ENCODE data around the gene DDX41. TPM values are rescaled to one million over a fixed set of nuclear protein-coding genes. Genes with fewer than 3 reads are reported as not detected.

Gene DDX41
- total and polyA plus RNA-seq, 8 donors: 24.3 to 88.1 (median 42.7) TPM

GRCh38 chr5:177552839-177553455 lies 36.2 kb upstream of the DDX41 start:
- peaks cover 0 to 13% (median 0%) of the 10 kb centered on the region in 3 donors for H3K4me1 ChIP-seq
- H3K36me3 ChIP-seq: no peaks in the 10 kb centered on the region
- peak in 2 of 6 donors; percentile 22 to 65 for DNase-seq
- no peak overlapping the region for H3K27ac ChIP-seq
- H3K9me3 ChIP-seq: no peaks in the 10 kb centered on the region
- H3K4me3 ChIP-seq: peak overlapping the region; percentile 68 to 93 (median 90)
- peak in 2 of 4 donors; percentile 3 for ATAC-seq
- intact Hi-C loops (cut with DNase I): no loop called here
- 31 to 39% methylated on average over 16 of the region's 16 CpGs for WGBS, 2 donors
- TF ChIP-seq, protein P1, sequence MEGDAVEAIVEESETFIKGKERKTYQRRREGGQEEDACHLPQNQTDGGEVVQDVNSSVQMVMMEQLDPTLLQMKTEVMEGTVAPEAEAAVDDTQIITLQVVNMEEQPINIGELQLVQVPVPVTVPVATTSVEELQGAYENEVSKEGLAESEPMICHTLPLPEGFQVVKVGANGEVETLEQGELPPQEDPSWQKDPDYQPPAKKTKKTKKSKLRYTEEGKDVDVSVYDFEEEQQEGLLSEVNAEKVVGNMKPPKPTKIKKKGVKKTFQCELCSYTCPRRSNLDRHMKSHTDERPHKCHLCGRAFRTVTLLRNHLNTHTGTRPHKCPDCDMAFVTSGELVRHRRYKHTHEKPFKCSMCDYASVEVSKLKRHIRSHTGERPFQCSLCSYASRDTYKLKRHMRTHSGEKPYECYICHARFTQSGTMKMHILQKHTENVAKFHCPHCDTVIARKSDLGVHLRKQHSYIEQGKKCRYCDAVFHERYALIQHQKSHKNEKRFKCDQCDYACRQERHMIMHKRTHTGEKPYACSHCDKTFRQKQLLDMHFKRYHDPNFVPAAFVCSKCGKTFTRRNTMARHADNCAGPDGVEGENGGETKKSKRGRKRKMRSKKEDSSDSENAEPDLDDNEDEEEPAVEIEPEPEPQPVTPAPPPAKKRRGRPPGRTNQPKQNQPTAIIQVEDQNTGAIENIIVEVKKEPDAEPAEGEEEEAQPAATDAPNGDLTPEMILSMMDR (IDR thresholded peaks at IDR 0.05): no peak
- FAIRE-seq: no peak
- H3K27me3 ChIP-seq: no peaks in the 10 kb centered on the region

DNA sequence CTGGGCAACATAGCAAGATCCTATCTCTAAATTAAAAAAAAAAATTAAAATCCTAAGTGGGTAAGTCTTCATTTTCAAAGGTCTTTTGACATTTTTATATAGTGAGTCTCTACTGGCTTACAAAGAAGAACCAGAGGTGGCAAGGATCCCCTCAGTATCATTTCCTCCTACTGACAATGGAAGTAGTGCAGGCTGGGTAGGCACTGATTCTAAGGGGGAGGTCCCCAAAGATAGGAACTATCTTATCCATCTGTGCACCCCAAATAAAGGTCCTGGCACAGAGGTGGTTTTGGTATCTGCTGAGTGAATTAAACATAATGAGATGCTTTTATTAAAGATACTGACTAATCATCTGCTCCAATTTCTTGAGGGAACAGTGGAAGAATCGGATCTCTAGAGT lies 33.4 kb upstream of the DDX41 start:
- Histone ChIP-seq H3K9me3 (no peaks in the 10 kb centered on the region), H3K4me1 (peaks cover 7 to 29% (median 8%) of the 10 kb centered on the region in 3 donors), H3K4me3 (no peak overlapping the region), H3K36me3 (no peaks in the 10 kb centered on the region), H3K27me3 (no peaks in the 10 kb centered on the region), H3K27ac (no peak overlapping the region)
- 81 to 89% methylated on average over 1 of the region's 1 CpG for WGBS, 2 donors
- TF ChIP-seq, protein P1 (IDR thresholded peaks at IDR 0.05): no peak
- intact Hi-C loops (cut with DNase I): no loop called here
- FAIRE-seq (no peak), ATAC-seq (no peak), DNase-seq (no peak)

GRCh38 chr5:177548495-177548894 lies 31.7 kb upstream of the DDX41 start:
- peaks cover 7 to 31% (median 8%) of the 10 kb centered on the region in 3 donors for H3K4me1 ChIP-seq

DNA sequence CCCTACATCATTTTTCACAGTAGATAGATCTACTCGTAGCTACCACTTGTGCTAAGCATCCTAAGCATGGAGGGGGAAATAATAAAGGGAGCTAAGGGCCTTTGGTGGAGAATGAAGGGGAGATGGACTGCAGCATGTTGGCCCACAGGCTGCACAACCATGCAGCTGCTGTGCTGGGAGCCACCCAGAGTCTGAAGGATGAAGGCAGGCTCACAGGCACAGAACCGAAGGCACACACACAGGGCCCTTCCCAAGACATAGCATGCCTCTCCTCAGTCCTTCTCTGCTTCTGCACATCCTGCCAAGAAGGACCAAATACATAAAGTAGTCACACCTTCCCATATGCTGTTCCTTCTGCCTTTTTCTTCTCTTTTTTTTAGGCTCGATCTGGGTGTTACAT lies 31.0 kb upstream of the DDX41 start:
- no peaks in the 10 kb centered on the region for H3K36me3 ChIP-seq
- ATAC-seq: no peak
- H3K9me3 ChIP-seq: no peaks in the 10 kb centered on the region
- no peak overlapping the region for H3K27ac ChIP-seq
- H3K27me3 ChIP-seq: no peaks in the 10 kb centered on the region
- 70 to 84% methylated on average over 3 of the region's 3 CpGs for WGBS, 2 donors
- TF ChIP-seq, protein P1 (IDR thresholded peaks at IDR 0.05): no peak
- DNase-seq: no peak
- H3K4me1 ChIP-seq: peaks cover 7 to 26% (median 8%) of the 10 kb centered on the region in 3 donors
- intact Hi-C loops (cut with DNase I): no loop called here
- no peak overlapping the region for H3K4me3 ChIP-seq
- FAIRE-seq: no peak

More at GRCh38 chr5:177548495-177548894, 31.7 kb upstream of the DDX41 start:
- 21 to 45% methylated on average over 1 of the region's 1 CpG for WGBS, 2 donors
- Histone ChIP-seq H3K4me3 (no peak overlapping the region), H3K27me3 (no peaks in the 10 kb centered on the region), H3K27ac (no peak overlapping the region), H3K36me3 (no peaks in the 10 kb centered on the region), H3K9me3 (no peaks in the 10 kb centered on the region)
- FAIRE-seq: no peak
- ATAC-seq: no peak
- DNase-seq: no peak
- TF ChIP-seq, protein P1 (IDR thresholded peaks at IDR 0.05): no peak
- intact Hi-C loops (cut with DNase I): no loop called here

DNA sequence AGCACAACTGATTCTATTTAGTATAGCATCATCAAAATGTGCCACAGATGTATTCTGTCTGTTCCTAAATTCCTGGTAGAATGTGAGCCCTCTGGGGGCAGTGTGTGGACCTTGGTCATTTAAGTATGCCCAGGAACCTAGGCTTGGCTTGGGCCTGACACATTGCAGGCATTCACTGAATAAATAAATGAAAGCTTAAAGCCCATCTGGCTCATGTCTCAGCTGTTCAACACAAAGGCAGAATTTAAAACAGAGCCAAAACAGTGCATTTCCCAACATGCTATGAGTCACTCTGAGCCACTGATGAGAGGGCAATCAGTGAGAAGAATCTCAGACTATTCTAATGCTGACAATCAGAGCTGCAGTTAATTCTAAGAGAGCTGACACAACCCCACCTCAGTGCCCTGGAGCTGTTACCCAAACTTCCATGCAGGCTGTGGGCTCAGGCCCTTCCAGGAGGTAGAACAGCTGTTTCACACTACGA lies 29.5 kb upstream of the DDX41 start:
- Histone ChIP-seq H3K4me3 (no peak overlapping the region), H3K27ac (peak overlapping the region in 3 of 4 donors; percentile 1 to 69 (median 25)), H3K27me3 (no peaks in the 10 kb centered on the region), H3K36me3 (peaks cover 0 to 2% (median 0%) of the 10 kb centered on the region in 3 donors), H3K4me1 (peaks cover 7 to 21% (median 8%) of the 10 kb centered on the region in 3 donors), H3K9me3 (no peaks in the 10 kb centered on the region)
- DNase-seq (peak in 2 of 6 donors; percentile 18 to 63), FAIRE-seq (no peak), ATAC-seq (peak; percentile 79 to 88 (median 82))
- TF ChIP-seq, protein P1 (IDR thresholded peaks at IDR 0.05): no peak
- WGBS, 2 donors: 88 to 90% methylated on average over 1 of the region's 1 CpG
- intact Hi-C loops (cut with DNase I): no loop called here

All from pancreas (tissue), 10 donors.